Dermis microvascular lymphatic vessel endothelial cell (primary cell): ENCODE measurements around the gene ARHGEF10L. TPM values are rescaled to one million over a fixed set of nuclear protein-coding genes. Genes with fewer than 3 reads are reported as not detected.
"Not testable (repeated sequence)": the region's sequence is repeated elsewhere in the genome, so short reads cannot be mapped to it uniquely, and the experiment has no call there.

Experiments used
- DNase-seq, 2 donors: peaks; one replicate each; pipeline versions ENCODE4 v3.0.0 to v3.0.0-alpha.2; 2010; ENCODE audit warnings: low read depth in 2 of 2
- total RNA-seq: library from RNA; depleted of rRNA; stranded (reverse); fragments of >200 nt; gene quantifications from 2 replicates; pipeline ENCODE4 v1.2.1, GENCODE V29; 2014

Gene ARHGEF10L, protein sequence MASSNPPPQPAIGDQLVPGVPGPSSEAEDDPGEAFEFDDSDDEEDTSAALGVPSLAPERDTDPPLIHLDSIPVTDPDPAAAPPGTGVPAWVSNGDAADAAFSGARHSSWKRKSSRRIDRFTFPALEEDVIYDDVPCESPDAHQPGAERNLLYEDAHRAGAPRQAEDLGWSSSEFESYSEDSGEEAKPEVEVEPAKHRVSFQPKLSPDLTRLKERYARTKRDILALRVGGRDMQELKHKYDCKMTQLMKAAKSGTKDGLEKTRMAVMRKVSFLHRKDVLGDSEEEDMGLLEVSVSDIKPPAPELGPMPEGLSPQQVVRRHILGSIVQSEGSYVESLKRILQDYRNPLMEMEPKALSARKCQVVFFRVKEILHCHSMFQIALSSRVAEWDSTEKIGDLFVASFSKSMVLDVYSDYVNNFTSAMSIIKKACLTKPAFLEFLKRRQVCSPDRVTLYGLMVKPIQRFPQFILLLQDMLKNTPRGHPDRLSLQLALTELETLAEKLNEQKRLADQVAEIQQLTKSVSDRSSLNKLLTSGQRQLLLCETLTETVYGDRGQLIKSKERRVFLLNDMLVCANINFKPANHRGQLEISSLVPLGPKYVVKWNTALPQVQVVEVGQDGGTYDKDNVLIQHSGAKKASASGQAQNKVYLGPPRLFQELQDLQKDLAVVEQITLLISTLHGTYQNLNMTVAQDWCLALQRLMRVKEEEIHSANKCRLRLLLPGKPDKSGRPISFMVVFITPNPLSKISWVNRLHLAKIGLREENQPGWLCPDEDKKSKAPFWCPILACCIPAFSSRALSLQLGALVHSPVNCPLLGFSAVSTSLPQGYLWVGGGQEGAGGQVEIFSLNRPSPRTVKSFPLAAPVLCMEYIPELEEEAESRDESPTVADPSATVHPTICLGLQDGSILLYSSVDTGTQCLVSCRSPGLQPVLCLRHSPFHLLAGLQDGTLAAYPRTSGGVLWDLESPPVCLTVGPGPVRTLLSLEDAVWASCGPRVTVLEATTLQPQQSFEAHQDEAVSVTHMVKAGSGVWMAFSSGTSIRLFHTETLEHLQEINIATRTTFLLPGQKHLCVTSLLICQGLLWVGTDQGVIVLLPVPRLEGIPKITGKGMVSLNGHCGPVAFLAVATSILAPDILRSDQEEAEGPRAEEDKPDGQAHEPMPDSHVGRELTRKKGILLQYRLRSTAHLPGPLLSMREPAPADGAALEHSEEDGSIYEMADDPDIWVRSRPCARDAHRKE (N-terminal part only)
- total RNA-seq, result 1.2 and 1.5 TPM in 2 replicates

DNA sequence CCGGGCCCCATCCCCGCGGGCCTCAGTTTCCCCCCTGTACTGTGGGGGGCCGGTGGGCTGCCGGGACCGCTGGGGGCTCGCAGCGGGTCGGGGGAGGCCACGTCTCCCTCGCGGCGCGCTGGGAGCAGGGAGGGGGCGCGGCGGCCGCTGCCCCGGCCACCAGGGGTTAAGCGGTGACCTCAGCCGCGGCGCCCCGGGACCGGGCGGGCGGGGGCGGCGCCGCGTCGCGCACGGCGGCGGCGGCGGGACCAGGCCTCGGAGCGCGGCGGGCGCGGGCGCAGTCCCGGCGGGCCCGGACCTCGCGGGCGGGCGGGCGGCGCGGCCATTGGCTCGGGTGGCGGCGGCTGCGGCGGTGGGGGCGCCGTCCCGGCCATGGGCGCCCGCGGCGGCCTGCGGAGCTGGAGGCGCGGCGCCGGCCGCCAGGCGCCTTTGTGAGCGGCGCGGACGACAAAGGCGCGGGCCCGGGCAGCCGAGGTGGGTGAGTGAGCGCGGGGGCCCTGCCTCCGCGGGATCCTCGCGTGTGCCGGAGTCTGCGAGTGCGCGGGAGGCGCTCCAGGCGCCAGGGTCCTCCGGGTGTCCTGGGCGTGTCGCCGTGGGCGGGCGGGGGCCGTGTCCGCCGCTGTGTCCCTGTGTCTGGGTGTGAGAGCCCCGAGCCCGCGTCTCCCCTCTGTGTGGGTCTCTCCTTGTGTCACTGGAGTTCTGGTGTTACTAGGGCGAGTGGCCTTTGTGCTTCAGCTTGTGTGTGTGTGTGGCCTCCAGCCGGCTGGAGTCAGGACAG is at the start of gene ARHGEF10L:
Gene ARHGEF10L (plus strand): TSS at position 222 of the 778 bp plus-strand sequence. CDS start 40,898 bp downstream, outside the sequence.
- no peak for DNase-seq

DNA sequence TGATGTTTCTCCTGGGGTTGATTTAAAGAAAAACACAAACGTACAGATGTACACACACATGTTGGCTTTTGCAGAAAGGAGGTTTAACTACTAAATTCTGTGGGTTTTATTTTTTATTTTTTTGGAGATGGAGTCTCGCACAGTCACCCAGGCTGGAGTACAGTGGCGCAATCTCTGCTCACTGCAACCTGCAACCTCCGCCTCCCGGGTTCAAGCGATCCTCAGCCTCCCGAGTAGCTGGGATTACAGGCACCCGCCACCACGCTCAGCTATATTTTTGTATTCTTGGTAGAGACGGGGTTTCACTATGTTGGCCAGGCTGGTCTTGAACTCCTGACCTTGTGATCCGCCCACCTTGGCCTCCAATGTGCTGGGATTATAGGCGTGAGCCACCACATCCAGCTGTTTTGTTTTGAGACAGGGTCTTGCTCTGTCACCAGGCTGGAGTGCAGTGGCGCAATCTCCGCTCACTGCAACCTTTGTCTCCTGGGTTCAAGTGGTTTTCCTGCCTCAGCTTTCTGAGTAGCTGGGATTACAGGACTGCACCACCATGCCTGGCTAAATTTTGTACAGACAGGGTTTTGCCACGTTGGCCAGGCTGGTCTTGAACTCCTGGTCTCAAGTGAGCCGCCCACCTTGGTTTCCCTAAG is 49.6 kb upstream of the ARHGEF10L start:
- not testable (repeated sequence) for DNase-seq

GRCh38 chr1:17490667-17491066 is 48.8 kb upstream of the ARHGEF10L start:
- DNase-seq, result not testable (repeated sequence)

GRCh38 chr1:17494114-17494729 is 45.3 kb upstream of the ARHGEF10L start:
- DNase-seq, result peak in 1 of 2 donors; percentile 45

DNA sequence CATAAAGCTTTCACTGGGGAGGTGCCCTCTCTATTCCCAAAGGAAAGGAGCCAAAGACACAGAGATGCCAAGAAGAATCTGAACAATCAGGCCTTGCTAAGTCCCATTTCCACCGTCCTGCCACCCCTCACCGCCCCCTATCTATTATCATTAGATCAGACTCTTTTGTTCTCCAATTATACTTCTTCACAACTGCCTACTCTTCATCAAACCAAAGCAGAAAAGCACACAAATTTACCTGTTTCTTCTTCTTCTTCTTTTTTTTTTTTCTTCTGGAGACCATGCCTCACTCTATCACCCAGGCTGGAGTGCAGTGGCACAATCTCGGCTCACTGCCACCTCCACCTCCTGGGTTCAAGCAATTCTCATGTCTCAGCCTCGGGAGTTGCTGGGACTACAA is 43.1 kb upstream of the ARHGEF10L start:
- DNase-seq, result no peak

- no peak for DNase-seq
Observed at GRCh38 chr1:17498214-17498613, 41.3 kb upstream of the ARHGEF10L start.

DNA sequence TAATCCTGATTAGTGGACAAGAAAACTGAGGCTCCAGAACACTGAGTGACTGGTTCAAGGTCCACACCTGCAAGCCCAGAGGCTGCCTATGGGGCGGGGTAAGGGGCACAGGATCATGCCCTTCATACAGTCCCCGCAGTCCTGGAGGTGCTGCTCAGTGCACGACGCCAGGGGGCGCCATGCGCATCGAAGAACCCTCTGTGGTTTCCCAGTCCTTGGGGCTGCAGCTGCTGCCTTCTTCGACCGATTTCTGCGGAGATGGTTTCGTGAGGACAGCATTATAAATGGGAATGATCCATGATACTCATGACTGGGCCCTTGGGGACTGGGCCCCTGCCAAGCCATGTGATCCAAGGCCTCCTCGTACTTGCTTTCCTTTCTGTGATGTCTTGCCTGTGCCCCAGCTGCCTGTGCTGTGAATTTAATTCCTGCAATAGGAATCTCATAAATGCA is 37.1 kb upstream of the ARHGEF10L start:
- peak; percentile 7 to 50 for DNase-seq

- no peak for DNase-seq
Observed at GRCh38 chr1:17503146-17503545, 36.4 kb upstream of the ARHGEF10L start.

DNA sequence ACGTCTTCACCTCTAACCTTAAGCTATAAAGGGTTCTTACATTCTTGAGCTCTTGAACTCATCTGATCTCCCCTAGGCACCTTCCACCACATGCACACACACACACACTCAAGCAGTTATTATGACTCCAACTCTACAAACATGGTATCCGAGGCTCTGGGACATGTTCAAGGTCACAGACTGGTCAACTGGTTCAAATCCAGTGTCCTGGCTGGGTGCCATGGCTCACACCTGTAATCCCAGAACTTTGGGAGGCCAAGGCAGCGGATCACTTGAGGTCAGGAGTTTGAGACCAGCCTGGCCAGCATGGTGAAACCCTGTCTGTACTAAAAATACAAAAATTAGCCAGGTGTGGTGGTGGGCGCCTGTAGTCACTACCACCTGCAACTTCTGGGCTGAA is 32.3 kb upstream of the ARHGEF10L start:
- DNase-seq, result not testable (repeated sequence)

DNA sequence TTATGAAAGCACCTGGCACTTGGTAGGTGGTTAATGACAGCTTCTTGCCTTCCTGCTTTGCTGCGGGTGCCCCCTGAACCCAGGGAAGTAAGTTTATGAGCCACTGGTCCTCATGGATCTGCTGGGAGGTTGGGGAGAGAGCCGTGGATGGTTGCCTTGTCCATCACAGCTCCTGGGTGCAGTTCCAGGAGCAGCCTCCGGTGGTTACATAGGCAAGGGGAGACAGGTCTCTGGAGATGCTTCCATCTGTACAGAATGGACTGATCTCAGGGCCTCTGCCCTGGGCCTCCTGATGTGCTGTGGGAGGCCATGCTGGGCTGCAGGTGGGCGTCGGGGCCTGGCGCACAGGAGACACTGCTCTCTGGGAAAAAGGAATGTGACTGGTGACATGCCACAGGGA is 31.6 kb upstream of the ARHGEF10L start:
- DNase-seq, result no peak

DNA sequence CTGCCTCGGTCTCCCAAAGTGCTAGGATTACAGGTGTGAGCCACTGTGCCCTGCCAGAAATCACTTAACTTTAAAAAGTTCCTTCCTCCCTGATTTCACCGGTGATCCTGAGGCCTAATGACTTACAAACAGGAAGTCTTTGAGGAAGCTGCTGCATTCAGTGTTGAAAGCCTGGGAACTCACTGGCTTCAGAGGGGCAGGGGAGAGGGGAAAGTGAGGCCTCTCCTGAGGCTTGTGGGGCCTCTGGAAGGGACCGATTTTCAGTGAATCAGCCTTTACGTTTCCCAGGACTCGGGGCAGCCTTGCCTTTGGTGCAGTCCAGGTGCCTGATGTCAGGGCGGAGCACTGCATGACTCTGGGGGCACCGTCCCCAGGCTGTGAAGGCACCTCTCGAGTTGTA is 30.1 kb upstream of the ARHGEF10L start:
- no peak for DNase-seq

DNA sequence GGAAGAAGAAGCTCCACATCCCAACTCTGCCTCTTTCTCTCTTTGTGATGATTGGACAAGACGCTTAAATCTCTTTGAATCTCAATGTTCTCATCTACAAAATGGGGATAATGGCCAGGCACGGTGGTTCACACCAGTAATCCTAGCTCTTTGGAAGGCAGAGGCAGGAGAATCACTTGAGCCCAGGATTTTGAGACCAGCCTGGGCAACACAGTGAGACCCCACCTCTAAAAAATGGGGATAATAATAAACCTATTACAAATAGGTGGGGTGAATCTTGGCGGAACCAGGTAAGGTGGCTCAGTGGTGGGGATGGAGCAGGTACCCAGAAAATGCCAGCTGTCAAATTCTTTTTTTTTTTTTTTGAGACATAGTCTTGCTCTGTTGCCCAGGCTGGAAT is 29.4 kb upstream of the ARHGEF10L start:
- no peak for DNase-seq

DNA sequence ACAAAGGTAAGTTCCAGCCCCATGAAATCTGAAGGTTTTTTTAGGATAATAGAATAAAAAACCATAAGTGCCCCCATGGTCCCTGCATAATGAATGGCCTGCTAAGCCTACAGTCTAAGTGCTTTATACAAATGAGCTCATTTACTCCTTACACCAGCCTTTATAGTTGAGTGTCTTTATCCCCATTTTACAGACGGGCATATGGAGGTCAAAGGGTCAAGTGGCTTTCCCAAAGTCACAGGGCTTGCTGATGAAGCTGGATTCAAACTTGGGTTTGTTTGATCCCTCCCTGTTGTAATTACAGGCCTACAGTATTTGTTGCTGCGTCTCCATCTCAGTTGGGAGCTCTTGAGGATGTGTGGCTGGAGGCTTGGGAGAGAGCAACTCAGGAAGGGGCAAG is 28.3 kb upstream of the ARHGEF10L start:
- no peak for DNase-seq

DNA sequence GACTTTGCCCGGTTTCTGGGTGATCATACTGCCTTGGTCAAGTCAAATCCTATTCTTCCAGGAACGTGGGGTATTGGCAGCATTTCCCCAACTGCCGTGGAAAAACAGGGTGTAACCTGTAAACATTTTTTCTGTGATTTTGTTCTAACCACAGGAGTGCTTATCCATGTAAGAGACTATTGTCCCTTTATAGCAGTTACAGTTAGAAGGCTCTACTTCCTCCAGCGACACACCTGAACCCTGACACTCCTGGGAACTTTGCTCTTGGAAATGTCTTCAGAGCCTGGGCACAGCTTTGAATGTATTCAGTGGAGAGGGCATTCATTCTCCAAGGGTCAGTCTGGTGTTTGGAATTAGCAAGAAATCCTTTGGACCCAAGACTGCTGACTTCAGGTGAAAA is 26.4 kb upstream of the ARHGEF10L start:
- DNase-seq, result no peak

GRCh38 chr1:17514776-17515175 is 24.7 kb upstream of the ARHGEF10L start:
- DNase-seq, result no peak

- DNase-seq, result no peak
Observed at GRCh38 chr1:17515902-17516301, 23.6 kb upstream of the ARHGEF10L start.

DNA sequence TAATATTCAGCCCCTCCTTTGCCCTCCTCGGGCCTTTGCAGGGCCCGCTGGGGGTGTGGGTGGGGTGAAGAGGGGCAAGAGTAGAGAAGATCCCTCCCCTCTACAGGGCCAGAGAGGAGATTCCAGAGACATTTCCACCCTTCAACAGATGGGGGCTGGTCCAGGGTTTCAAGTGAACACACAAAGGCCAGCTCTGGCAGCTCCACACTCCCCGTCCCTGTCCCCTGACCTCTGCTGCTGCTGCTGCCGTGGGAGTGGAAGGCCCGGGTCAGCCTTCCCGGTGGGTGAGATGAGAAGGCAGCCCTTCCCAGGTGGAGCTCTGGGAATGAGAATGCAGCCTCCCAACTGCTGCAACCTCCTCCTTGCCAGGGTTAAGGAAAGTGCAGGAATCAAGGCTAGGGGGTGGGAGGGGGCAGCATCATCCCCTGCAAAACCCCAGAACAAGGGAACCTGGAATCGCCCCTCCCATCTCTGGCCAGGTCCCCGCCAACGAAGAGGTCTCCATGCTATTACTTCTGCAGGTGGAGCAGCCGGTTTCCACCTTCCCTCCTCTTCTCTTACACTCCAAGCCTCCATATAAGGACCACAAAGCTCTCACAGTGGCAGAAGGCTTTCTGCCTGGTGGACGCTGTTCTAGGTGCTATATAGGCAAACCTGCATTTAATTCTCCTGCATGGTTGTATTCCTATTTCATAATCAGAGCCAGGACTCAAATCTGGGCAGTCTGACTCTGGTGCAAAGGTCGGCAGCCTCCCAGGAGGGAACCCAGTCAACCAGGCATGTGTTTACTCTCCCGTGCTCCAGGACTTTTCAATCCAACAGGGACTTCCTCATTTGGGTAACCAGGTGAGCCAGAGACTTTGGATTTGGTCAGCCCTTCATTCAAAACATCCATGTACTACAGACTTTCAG is 22.9 kb upstream of the ARHGEF10L start:
- no peak for DNase-seq

GRCh38 chr1:17520041-17520440 is 19.5 kb upstream of the ARHGEF10L start:
- DNase-seq, result no peak
